ENCODE results near the gene SLC12A3. TPM values are rescaled to one million over a fixed set of nuclear protein-coding genes. Genes with fewer than 3 reads are reported as not detected.
A peak's percentile ranks its signal among the peaks of the same experiment; 100 is the strongest.
"Not testable (repeated sequence)": the region's sequence is repeated elsewhere in the genome, so short reads cannot be mapped to it uniquely, and the experiment has no call there.

The SLC12A3 gene
- total RNA-seq, 1 donor from 2014 or later: 0.96 TPM

- not testable (repeated sequence) for DNase-seq (ENCODE audit: low spot score)
Measured at GRCh38 chr16:56868766-56869165, 3.8 kb downstream of the SLC12A3 start.

GRCh38 chr16:56869513-56870275 lies 4.7 kb downstream of the SLC12A3 start:
- DNase-seq (ENCODE audit: low spot score): no peak

GRCh38 chr16:56870276-56870888 lies 5.4 kb downstream of the SLC12A3 start:
- no peak for DNase-seq (ENCODE audit: low spot score)

GRCh38 chr16:56871172-56871593 lies 6.2 kb downstream of the SLC12A3 start:
- DNase-seq (ENCODE audit: low spot score): peak; percentile 63

GRCh38 chr16:56872863-56873391 lies 7.9 kb downstream of the SLC12A3 start:
- DNase-seq (ENCODE audit: low spot score): no peak

- peak; percentile 82 for DNase-seq (ENCODE audit: low spot score)
Measured at GRCh38 chr16:56874800-56875199, 9.8 kb downstream of the SLC12A3 start.

GRCh38 chr16:56876048-56876447 lies 11.0 kb downstream of the SLC12A3 start:
- no peak for DNase-seq (ENCODE audit: low spot score)

- no peak for DNase-seq (ENCODE audit: low spot score)
Measured at GRCh38 chr16:56877486-56878182, 12.6 kb downstream of the SLC12A3 start.

GRCh38 chr16:56878282-56878854 lies 13.4 kb downstream of the SLC12A3 start:
- no peak for DNase-seq (ENCODE audit: low spot score)

- no peak for DNase-seq (ENCODE audit: low spot score)
Measured at GRCh38 chr16:56879276-56879675, 14.3 kb downstream of the SLC12A3 start.

- DNase-seq (ENCODE audit: low spot score): no peak
Measured at GRCh38 chr16:56880176-56880575, 15.2 kb downstream of the SLC12A3 start.

- no peak for DNase-seq (ENCODE audit: low spot score)
Measured at GRCh38 chr16:56880685-56881084, 15.7 kb downstream of the SLC12A3 start.

- no peak for DNase-seq (ENCODE audit: low spot score)
Measured at GRCh38 chr16:56882077-56882800, 17.2 kb downstream of the SLC12A3 start.

GRCh38 chr16:56883586-56883985 lies 18.6 kb downstream of the SLC12A3 start:
- DNase-seq (ENCODE audit: low spot score): no peak

- no peak for DNase-seq (ENCODE audit: low spot score)
Measured at GRCh38 chr16:56884026-56884582, 19.1 kb downstream of the SLC12A3 start.

- not testable (repeated sequence) for DNase-seq (ENCODE audit: low spot score)
Measured at GRCh38 chr16:56884929-56885328, 19.9 kb downstream of the SLC12A3 start.

GRCh38 chr16:56885446-56886162 lies 20.6 kb downstream of the SLC12A3 start:
- no peak for DNase-seq (ENCODE audit: low spot score)

- DNase-seq (ENCODE audit: low spot score): no peak
Measured at GRCh38 chr16:56886296-56886695, 21.3 kb downstream of the SLC12A3 start.

- DNase-seq (ENCODE audit: low spot score): no peak
Measured at GRCh38 chr16:56886826-56887225, 21.8 kb downstream of the SLC12A3 start.

- DNase-seq (ENCODE audit: low spot score): no peak
Measured at GRCh38 chr16:56888806-56889205, 23.8 kb downstream of the SLC12A3 start.

Data from umbilical cord (tissue), 2 donors.